EH (cell line): ENCODE measurements around the gene MAP3K8.
"Not testable (repeated sequence)": the region's sequence is repeated elsewhere in the genome, so short reads cannot be mapped to it uniquely, and the experiment has no call there.

Source experiments
- DNase-seq: peaks from one replicate; pipeline ENCODE4 v3.0.0-alpha.2; 2015; ENCODE audit warnings: low read depth

The MAP3K8 gene

GRCh38 chr10:30447125-30447799 lies 13.3 kb downstream of the MAP3K8 start:
- peak; percentile 81 for DNase-seq

GRCh38 chr10:30448092-30448491 lies 14.1 kb downstream of the MAP3K8 start:
- no peak for DNase-seq

GRCh38 chr10:30453764-30454527 lies 20.0 kb downstream of the MAP3K8 start:
- no peak for DNase-seq

- DNase-seq: peak; percentile 97
These were observed 20.9 kb downstream of the MAP3K8 start for GRCh38 chr10:30454744-30455510.

GRCh38 chr10:30455816-30456215 lies 21.8 kb downstream of the MAP3K8 start:
- no peak for DNase-seq

- DNase-seq: no peak
These were observed 22.3 kb downstream of the MAP3K8 start for GRCh38 chr10:30456266-30456665.

GRCh38 chr10:30459283-30459682 lies 25.3 kb downstream of the MAP3K8 start:
- no peak for DNase-seq

- DNase-seq: no peak
These were observed 26.1 kb downstream of the MAP3K8 start for GRCh38 chr10:30460121-30460520.

GRCh38 chr10:30462513-30462912 lies 28.5 kb downstream of the MAP3K8 start:
- no peak for DNase-seq

- peak; percentile 35 for DNase-seq
These were observed 30.0 kb downstream of the MAP3K8 start for GRCh38 chr10:30463944-30464451.

- DNase-seq: no peak
These were observed 30.7 kb downstream of the MAP3K8 start for GRCh38 chr10:30464675-30465074.

GRCh38 chr10:30466445-30466844 lies 32.5 kb downstream of the MAP3K8 start:
- no peak for DNase-seq

- DNase-seq: no peak
These were observed 33.8 kb downstream of the MAP3K8 start for GRCh38 chr10:30467651-30468338.

- no peak for DNase-seq
These were observed 38.6 kb downstream of the MAP3K8 start for GRCh38 chr10:30472414-30473155.

GRCh38 chr10:30475515-30475914 lies 41.5 kb downstream of the MAP3K8 start:
- not testable (repeated sequence) for DNase-seq

- DNase-seq: no peak
These were observed 42.6 kb downstream of the MAP3K8 start for GRCh38 chr10:30476511-30477155.

GRCh38 chr10:30479513-30479912 lies 45.5 kb downstream of the MAP3K8 start:
- not testable (repeated sequence) for DNase-seq

- no peak for DNase-seq
These were observed 47.6 kb downstream of the MAP3K8 start for GRCh38 chr10:30481603-30482002.

GRCh38 chr10:30488316-30488715 lies 54.3 kb downstream of the MAP3K8 start:
- no peak for DNase-seq

- no peak for DNase-seq
These were observed 55.4 kb downstream of the MAP3K8 start for GRCh38 chr10:30489346-30489745.
